Spleen (tissue), 7 donors: Measurements from ENCODE around the gene CACNA2D1.

Experiments used
- POLR2AphosphoS5 ChIP-seq, 3 donors: sonication (generic); formaldehyde crosslinking; IDR thresholded peaks; one replicate each; pipeline ENCODE4 v1.5.1; 2017; ENCODE audit warnings: antibody characterized with exemption in 3 of 3
- TF ChIP-seq, protein P1 (sequence below), 11 experiments: fragments of 200-600 bp in 7 of 11; fragments of 450-650 bp in 4 of 11; sonication (generic) in 4 of 11; IDR thresholded peaks in 8 of 11; conservative IDR thresholded peaks in 3 of 11; 1 replicate in 7 of 11; 2 replicates in 4 of 11; pipeline versions ENCODE4 v1.4.0 to v1.8.0; 2016 to 2021; ENCODE audit warnings: antibody characterized with exemption in 11 of 11, inconsistent platforms in 4 of 11, mild to moderate bottlenecking in 1 of 11
- donor health status: DM: no; HTN: no; CAD: no; lungs with moderate emphysema.
- donor health status: DM: no; HTN: no; CAD: no.
- donor health status: DM: no; HTN: no; CAD: no.

- TF ChIP-seq, protein P1, sequence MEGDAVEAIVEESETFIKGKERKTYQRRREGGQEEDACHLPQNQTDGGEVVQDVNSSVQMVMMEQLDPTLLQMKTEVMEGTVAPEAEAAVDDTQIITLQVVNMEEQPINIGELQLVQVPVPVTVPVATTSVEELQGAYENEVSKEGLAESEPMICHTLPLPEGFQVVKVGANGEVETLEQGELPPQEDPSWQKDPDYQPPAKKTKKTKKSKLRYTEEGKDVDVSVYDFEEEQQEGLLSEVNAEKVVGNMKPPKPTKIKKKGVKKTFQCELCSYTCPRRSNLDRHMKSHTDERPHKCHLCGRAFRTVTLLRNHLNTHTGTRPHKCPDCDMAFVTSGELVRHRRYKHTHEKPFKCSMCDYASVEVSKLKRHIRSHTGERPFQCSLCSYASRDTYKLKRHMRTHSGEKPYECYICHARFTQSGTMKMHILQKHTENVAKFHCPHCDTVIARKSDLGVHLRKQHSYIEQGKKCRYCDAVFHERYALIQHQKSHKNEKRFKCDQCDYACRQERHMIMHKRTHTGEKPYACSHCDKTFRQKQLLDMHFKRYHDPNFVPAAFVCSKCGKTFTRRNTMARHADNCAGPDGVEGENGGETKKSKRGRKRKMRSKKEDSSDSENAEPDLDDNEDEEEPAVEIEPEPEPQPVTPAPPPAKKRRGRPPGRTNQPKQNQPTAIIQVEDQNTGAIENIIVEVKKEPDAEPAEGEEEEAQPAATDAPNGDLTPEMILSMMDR (IDR thresholded peaks at IDR 0.05 in 8 of 11, conservative IDR thresholded peaks at IDR 0.05 in 3 of 11) = no peak
- no peak for TF ChIP-seq POLR2AphosphoS5 (IDR thresholded peaks at IDR 0.05)
These were observed 281.3 kb downstream of the CACNA2D1 start for GRCh38 chr7:82162289-82162688.
